GM19035 (cell line): Measurements from ENCODE around the gene PRODH2.

ENCODE experiments used
- ATAC-seq: cut with Tn5 transposase; IDR thresholded peaks from one replicate; pipeline ENCODE4 v1.9.1; 2021; ENCODE audit not compliant: unreplicated experiment

The PRODH2 gene, protein sequence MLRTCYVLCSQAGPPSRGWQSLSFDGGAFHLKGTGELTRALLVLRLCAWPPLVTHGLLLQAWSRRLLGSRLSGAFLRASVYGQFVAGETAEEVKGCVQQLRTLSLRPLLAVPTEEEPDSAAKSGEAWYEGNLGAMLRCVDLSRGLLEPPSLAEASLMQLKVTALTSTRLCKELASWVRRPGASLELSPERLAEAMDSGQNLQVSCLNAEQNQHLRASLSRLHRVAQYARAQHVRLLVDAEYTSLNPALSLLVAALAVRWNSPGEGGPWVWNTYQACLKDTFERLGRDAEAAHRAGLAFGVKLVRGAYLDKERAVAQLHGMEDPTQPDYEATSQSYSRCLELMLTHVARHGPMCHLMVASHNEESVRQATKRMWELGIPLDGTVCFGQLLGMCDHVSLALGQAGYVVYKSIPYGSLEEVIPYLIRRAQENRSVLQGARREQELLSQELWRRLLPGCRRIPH

DNA sequence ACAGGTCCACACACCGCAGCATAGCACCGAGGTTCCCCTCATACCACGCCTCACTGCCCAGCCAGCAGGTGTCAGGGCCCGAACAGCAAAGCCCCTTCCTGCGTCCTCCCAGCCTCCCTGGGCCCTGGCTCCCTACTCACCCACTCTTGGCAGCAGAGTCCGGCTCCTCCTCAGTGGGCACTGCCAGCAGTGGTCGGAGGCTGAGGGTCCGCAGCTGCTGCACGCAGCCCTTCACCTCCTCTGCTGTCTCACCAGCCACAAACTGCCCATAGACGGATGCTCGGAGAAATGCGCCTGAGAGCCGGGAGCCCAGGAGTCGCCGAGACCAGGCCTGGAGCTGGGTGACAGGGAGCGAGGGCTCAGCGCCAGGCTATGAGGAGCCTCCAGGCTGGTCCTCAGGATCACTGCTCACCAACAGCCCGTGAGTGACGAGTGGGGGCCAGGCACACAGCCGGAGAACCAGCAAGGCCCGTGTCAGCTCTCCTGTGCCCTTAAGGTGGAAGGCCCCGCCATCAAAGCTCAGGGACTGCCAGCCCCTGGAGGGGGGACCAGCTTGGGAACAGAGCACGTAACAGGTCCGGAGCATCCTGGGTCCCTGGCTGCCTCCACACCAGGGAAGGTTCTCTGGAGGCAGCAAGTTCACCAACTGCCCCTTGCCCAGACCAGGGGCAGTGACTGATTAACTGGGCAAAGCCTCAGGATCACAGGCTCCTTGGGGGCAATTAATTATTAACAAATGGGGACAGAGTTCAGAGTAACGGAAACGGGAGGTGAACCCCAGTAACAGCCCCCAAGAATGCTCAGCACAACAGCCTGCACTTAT, at the start of gene PRODH2:
Gene PRODH2 (minus strand): TSS at position 626 of the 823 bp plus-strand sequence. CDS start 40 bp downstream, at position 586.
- no peak for ATAC-seq

DNA sequence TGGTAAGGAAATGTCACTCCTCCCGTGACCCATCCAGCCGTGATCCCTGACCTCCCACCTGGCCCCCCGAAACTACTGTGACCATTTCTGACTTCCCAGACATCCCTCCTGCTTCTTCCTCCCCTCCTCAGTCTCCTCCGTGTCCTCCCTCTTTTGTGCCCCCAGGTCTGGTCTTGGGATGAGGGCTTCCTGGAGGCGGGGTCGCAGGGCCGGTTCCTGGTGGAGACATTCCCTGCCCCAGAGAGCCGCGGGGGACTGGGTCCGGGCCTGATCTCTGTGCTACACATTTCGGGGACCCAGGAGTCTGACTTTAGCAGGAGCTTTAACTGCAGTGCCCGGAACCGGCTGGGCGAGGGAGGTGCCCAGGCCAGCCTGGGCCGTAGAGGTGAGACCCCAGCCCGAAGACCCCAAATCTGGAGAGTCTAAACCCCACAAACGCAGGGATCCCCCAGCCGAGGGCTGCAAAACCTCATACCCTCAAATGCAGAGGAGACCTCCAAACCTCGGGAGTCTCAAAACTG, 49.1 kb upstream of the PRODH2 start:
- ATAC-seq, result no peak

DNA sequence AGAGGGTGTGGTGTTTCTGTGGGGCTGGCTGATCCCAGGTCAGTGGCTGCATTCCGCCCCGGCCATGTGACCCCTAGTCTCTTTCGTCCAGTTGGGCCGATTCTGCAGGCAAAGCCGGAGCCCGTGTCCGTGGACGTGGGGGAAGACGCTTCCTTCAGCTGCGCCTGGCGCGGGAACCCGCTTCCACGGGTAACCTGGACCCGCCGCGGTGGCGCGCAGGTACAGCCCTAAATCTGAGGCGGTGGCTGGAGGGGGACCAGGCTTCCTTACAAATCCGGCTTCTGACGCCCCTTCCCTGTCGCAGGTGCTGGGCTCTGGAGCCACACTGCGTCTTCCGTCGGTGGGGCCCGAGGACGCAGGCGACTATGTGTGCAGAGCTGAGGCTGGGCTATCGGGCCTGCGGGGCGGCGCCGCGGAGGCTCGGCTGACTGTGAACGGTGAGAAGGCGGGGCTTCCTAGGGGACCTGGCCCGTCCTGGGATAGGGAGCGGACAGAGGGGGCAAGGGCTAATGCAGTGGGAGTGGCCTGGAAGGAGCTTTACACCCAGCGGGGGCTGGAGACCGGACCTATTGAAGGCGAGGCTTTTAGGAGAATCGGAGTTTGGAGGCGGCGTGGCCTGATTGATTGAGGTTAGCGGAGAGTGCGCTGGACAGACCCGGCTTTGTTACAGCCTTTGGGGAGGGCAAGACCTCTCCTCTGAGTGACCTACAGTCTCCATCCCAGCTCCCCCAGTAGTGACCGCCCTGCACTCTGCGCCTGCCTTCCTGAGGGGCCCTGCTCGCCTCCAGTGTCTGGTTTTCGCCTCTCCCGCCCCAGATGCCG, 48.4 kb upstream of the PRODH2 start:
- no peak for ATAC-seq

DNA sequence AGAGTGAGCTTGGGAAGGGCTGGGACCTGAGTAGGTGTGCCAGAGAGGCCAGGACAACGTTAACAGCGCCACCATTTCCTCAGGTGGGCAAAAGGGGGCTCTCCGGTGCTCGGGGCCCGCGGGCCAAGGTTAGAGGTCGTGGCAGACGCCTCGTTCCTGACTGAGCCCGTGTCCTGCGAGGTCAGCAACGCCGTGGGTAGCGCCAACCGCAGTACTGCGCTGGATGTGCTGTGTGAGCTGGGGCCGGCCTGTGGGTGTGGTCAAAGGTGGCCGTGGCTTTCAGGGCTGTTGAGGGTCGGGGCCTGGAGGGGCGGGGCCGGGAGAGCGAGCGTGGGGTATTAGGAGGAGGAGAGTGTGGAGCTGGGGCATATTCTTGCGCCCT, 47.8 kb upstream of the PRODH2 start:
- no peak for ATAC-seq

DNA sequence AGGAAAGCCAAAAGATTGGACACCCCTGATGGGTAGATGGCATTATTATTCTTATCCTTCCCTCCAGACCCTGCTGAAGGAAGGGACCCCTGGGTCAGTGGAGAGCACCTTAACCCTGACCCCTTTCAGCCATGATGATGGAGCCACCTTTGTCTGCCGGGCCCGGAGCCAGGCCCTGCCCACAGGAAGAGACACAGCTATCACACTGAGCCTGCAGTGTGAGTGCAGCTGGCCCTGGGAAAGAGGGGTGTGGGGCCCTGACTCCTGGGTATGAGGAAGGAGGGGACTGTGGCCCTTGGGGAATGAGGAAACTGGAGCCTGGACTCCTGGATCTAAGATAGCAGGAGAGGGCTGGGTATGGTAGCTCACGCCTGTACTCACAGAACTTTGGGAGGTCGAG, 46.8 kb upstream of the PRODH2 start:
- no peak for ATAC-seq

DNA sequence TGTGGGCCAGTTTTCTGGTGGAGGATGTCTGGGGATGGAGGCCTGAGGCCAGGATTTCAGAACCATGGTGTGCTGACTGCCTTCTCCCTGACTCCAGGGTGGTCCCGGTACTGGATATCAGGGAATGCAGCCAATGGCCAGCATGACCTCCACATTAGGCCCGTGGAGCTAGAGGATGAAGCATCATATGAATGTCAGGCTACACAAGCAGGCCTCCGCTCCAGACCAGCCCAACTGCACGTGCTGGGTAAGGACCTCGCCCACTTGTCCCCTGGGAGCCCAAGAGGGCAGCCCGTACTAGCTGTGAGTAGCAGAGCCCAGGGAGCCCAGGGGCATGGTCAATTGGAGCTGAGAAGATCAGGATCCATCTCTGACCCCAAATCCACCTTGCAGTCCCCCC, 45.7 kb upstream of the PRODH2 start:
- ATAC-seq, result no peak

DNA sequence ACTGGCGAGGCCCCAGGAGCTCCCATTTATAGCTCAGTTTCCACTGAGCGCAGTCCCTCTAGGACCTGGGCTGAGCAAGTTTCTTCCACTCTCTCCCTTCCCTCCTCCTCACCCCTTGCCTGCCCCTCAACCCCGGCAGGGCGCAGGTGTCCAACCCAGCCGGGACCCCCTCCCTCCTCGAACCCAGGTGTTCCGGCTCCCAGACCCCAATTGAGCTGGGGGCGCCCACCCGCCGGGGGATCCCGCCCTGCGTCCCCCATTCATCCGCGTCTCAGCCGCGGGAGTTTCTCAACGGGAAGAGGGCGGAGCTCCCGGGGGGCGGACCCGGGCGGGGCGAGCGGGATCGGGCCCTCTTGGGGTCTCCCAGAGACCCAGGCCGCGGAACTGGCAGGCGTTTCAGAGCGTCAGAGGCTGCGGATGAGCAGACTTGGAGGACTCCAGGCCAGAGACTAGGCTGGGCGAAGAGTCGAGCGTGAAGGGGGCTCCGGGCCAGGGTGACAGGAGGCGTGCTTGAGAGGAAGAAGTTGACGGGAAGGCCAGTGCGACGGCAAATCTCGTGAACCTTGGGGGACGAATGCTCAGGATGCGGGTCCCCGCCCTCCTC, 44.0 kb upstream of the PRODH2 start, which contains the start of gene KIRREL2:
Gene KIRREL2 (plus strand): TSS at position 366 of the 604 bp plus-strand sequence. CDS start 209 bp downstream, at position 575.
- no peak for ATAC-seq

DNA sequence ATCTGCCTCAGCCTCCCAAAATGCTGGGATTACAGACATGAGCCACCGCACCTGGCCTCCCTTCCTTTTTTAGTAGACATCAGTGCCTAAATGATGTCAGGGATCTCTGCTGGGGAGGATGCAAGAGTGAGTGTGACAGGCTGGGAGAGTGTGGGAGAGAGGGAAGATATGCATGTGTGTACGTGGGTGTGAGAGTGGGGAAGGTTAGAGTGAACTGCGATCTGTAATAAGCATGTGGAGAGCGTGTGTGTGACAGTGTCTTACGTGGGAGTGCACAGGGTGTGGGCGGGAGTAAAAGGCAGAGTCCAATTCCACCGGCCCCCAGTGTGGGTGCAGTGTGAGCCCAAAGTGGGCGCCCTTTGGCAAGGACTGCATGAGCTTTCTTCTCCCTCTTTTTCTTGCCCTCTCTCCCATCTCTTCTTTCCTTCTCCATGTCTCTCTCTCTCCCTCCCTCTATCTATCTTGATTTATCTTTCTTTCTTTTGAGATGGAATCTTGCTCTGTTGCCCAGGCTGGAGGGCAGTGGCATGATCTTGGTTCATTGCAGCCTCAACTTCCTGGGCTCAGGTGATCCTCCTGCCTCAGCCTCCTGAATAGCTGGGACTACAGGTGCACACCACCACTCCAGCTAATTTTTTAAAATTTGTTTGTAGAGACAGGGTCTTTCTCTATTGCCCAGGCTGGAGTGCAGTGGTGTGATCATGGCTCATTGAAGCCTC, 40.6 kb upstream of the PRODH2 start:
- ATAC-seq, result no peak

DNA sequence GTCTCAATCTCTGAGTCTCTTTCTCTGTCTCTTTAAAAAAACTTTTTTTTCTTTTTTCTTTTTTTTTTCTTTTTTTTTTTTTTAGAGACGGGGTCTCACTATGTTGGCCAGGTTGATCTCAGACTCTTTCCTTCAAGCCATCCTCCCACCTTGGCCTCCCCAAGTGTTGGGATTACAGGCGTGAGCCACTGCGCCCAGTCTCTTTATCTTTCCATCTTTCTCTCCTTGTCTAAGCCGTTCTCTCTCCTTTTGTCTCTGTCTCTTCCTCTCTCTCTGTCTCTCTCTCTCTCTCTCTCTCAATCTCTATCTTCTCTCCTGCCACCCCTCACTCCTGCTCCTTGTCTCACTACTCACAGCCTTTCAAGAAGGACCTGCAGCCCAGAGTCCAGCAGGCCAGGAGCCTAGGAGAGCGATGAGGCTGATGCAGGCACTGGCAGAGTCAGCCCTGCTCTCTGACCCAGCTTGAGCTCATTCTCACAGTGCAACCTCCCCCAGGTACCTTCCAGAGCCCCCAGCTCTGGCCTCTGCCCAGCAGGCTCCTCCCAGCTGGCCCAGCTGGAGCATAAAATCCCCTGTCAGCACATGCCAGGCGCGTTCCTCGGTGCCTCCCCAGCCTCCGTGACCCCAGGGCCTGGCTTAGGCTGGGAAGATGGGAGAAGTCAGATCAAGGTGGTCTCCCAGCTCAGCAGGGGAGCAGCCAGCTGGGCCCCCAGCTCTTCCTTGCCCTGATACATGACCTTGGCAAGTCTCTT, 39.6 kb upstream of the PRODH2 start, which contains the start of gene NPHS1:
Gene NPHS1 (minus strand): TSS at position 476 of the 752 bp plus-strand sequence. CDS start 667 bp downstream, outside the sequence.
- ATAC-seq, result no peak

DNA sequence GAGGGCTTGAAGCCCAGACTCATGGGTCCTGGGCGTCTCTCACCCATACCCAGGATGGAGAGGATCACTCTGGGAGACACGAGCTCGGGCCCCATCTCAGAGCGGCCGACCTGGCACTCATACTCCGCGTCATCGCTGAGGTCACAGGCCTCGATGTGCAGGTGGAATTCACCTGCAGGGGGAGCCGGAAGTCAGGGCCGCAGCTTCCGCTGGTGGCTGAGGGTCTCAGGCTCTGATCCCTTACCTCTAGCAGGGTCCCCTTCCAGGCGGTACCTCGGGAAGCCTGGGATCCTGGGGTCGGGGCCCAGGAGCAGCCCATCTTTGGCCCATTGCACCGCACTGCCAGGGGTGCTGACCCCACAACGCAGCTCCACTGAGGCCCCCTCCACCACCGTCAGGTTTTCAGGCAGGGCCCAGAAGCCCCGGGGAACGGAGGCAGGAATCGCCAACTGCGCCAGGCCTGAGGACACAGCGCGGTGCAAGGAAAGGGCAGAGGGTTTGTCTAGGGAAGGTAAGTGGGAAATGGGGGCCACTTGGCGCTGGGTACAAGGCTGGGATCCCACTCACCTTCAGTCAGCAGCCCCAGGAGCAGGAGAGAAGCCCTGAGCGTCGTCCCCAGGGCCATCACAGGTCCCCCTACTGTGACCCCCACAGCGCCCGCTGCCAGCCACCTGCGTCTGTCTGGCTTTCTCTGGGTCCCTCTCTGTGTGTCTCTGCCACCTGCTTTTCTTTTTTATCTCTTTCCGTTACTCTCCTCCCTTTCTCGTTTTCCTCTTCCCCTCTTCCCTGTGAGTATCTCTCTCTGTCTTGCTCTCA, 38.8 kb upstream of the PRODH2 start:
- no peak for ATAC-seq

DNA sequence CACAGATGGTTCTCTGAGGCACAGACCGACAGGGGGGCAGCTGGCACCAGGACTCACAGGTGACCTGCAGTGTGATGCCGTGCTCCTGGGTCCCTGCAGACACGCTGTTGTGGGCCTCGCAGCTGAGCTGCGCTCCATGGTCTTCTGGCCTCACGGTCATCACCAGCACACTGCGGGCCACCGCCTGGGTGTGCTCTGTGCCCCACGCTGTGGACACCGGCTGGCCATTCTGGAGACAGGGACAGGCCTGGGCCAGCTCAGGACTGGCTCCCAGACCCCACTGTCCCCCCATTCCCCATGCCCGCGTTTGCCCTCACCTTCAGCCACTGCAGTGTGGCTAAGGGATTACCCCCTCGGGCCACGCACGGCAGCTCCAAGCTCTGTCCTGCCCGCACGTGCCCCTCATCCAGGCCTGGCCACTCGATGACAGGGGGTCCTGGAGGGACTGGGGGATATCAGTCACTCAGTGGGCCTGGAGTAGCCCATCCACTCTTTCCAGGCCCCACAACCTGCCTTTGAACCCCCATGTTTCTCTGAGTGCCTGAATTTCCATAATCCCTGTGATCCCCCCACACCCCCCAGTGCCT, 36.4 kb upstream of the PRODH2 start:
- no peak for ATAC-seq

DNA sequence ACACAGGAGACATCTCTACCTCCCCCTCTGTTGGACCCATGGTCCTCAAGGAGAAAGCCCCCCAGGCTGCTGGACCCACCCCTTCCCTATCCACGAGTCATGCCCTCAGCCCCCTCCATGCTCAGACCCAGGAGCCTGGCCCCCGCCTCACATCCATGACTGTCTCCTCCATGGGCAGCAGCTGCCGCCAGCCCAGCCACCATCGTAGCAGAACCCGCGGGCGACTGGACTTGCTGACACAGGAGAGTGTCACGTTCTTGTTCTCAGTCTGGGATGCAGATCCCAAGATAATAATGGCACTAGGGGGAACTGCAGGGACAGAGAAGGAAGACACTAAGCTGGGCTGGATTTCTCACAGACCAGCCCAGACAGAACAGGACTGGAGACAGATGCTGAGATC, 35.8 kb upstream of the PRODH2 start:
- no peak for ATAC-seq

DNA sequence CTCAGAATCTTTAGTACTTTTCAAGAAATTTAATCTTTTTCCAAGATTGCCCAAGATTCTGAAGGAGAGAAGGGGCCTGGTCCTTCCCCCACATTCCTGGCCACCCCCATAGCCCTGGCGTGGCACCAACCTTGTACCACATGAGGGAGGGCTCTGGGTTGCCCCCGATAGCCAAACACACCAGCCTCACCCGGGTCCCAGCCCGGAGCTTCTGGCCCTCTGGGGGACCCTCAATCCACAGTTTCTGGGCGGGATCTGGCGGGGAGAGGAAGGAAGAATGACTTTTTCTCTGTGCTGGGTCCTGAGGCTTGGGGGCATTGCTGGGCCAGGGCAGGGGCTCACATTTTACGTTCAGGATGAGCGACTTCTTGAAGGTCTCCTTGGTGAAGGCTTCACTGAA, 35.3 kb upstream of the PRODH2 start:
- ATAC-seq, result no peak

DNA sequence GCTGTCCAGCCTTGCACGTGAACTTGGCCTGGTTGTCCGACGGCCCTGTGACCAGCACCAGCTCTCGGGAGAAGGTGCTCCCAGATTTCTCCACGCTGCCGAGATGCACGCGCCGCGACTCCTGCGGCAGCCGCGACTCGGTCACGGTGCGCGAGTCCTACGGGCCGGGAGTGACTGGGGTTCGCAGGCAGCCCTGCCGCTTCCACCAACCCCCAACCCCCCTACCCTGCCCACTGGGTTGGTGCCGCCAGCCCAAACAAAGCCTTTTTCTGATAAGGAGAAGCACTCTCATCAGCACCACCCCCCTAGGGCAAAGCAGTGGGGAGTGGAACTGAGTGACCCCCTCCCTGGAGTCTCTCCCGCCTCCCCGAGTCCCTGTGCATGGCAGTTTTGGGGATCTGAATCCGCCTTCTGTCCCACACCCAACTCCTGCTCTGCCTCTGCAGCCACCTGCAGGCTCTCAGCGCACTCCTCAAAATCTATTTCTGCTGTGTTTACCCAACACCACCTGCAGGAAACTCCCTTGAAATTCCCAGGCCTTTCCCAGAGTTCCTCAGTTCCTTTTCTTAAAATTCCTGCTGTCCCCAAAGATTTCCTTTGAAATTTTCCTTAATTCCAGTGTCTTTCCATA, 33.5 kb upstream of the PRODH2 start:
- no peak for ATAC-seq

DNA sequence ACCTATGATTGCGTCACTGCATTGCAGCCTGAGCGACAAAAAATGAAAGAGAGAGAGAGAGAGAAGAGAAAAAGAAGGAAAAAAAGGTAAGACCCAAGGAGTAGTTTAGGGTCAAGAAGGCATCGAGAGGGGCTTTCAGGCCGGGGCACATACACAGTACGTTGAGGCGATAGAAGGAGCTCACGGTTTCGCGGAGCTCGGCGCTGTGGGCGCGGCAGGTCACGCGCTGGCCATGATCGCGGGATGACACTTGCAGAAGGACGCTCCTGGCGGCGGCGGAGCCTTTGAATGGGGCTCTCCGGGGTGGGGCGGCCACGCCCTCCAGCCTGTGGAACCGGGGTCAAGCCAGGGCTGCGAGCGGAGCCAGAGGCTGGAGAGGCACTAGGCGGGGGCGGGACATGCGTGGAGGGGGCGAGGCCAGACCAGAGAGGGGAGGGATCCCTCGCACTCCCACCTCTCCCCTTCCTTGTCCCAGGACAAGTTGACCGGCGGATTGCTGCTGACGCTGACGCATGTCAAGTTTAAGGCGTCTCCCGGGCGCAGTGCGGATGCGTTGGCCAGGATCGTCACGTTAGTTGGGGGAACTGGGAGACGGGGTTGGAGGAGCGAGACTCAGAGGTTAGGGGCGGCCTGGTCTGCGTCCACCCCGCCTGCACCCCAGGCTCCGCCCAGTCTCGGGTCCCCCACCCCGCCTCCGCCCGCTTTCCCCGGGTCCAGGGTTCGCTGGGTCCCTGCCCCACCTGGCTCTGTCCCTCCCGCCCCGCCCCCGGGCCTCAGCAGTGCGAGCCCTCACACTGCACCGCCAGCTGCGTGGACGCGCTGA, 32.8 kb upstream of the PRODH2 start:
- no peak for ATAC-seq

DNA sequence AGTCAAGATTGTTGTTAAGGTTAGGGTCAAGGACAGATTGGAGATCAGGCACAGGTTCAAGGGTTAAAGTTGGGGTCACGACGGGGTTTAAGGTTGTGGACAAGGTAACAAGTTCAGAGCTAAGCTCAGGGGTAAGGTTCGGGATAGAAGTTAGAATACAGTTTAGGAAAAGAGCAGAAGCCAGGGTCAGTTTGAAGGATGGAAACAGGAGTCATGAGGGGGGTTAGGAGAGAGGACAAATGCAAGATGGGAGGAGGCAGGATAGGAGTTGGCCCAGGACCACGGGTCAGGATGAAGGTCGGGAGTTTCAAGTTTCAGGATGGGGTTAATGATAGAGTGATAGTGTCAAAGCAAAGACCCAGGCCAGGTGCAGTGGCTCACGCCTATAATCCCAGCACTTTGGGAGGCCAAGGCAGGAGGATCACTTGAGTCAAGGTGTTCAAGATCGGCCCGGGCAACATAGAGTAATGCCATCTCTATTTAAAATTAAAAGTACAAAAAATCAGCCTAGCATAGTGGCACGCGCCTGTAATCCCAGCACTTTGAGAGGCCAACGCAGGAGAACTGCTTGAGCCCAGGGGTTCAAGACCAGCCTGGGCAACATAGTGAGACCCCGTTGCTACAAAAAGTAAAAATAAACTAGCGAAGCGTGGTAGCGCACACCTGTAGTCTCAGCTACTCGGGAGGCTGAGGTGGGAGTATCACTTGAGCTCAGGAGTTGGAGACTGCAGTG, 32.0 kb upstream of the PRODH2 start:
- no peak for ATAC-seq
